SIG-M5 (cell line): ENCODE measurements around the gene FAM228A.
"Not testable (repeated sequence)": the region's sequence is repeated elsewhere in the genome, so short reads cannot be mapped to it uniquely, and the experiment has no call there.

Experiments
- DNase-seq: peaks from one replicate; lab custom pipeline; 2025; lab: John Stamatoyannopoulos, UW

FAM228A gene

DNA sequence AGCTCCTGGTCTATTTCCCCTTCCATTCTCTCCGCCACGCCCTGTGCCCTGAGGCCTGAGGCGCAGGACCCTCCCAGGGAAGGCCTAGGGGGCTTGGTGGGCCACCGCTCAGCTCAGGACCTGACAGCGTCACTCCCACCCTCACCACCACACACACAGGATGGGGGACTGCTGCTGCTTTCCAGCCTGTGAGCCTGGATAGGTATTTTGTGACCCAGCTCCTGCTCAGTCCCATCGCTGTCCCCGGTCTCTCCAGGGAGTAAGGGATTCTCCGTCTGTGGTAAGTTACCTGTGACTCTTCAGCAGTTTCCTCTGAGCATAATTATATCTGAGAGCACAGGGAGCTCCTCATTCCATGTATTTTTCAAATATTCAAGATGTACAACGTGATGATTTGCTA is 16.3 kb downstream of the FAM228A start:
- no peak for DNase-seq

GRCh38 chr2:24191848-24192247 is 17.0 kb downstream of the FAM228A start:
- no peak for DNase-seq

DNA sequence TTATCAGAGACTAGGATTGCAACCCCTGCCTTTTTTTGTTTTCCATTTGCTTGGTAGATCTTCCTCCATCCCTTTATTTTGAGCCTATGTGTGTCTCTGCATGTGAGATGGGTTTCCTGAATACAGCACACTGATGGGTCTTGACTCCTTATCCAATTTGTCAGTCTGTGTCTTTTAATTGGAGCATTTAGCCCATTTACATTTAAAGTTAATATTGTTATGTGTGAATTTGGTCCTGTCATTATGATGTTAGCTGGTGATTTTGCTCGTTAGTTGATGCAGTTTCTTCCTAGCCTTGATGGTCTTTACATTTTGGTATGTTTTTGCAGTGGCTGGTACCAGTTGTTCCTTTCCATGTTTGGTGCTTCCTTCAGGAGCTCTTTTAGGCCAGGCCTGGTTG is 22.4 kb downstream of the FAM228A start:
- not testable (repeated sequence) for DNase-seq

DNA sequence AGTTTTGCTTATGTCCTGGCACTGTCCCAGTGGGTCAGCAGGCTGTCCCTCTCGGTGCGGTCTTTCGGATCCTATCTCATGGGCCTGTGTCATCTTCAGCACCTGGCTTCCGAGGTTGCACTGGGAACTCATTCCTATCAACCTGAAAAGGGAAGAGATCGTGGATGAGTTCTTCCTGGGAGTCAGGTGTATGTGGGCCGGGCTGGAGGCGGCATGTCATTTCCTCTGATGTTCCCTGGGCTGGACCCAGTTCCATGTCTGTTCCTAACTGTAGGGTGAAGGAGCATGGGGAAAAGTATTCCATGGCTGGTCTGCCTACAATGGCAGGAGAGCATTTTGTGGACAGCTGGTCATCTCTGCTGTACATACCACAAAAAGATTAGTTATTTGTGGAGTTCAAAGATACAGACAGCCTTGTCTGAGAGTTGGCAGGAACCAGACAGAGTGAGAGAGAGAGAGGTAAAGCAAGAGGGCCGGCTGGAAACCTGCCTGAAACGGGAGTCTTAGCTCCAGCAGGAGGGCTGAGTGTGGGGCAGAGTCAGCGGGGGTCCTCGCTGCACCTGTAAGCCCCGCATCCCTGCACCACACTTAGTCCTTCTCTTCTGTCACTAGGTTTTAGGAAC is 25.2 kb downstream of the FAM228A start:
- no peak for DNase-seq

DNA sequence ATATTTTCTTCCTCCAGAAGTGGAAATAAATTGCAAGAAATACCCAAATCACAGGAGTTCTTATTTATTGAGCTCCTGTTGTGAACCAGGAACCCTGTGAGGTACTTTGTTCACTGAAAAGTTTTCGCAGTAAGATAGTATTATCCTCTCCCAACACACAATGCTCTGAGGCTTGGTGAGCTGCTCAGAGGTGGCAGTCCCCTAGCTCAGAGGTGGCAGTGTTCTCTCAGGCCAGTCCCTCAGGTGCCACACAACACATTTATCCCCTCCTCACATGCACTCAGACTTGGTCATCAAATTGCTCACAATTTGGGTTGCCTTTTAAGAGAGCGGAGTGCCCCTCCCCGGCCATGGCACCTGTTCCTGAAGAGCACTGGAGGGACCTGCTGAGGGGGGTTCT is 25.9 kb downstream of the FAM228A start:
- no peak for DNase-seq

GRCh38 chr2:24203029-24203786 is 28.4 kb downstream of the FAM228A start:
- DNase-seq: no peak

- DNase-seq: no peak
Observed at GRCh38 chr2:24203787-24204150, 28.9 kb downstream of the FAM228A start.

GRCh38 chr2:24204505-24204904 is 29.7 kb downstream of the FAM228A start:
- no peak for DNase-seq

GRCh38 chr2:24205131-24205530 is 30.3 kb downstream of the FAM228A start:
- no peak for DNase-seq

- DNase-seq: no peak
Observed at GRCh38 chr2:24206242-24206641, 31.4 kb downstream of the FAM228A start.

DNA sequence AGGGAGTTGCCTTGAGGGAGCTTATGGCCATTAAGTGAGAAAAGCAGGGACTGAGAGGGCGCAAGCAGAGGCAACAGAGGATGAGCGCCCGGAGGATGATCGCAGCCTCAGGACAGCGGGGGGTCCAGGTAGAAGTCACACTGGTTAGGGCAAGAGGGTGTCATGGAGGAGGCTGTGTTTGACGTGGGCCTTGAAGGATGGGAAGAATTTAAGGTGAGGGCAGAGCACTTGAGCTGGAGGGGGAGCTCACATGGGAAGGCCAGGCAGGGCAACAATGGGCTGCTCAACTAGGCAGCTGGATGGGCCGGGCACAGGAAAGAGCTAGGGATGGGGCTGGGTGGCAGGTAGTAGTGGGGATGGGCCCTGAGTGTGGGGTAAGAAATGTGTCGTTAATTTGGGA is 31.9 kb downstream of the FAM228A start:
- DNase-seq: no peak

GRCh38 chr2:24207359-24207758 is 32.5 kb downstream of the FAM228A start:
- no peak for DNase-seq

GRCh38 chr2:24208490-24208889 is 33.6 kb downstream of the FAM228A start:
- no peak for DNase-seq

- DNase-seq: no peak
Observed at GRCh38 chr2:24209389-24210105, 34.7 kb downstream of the FAM228A start.

DNA sequence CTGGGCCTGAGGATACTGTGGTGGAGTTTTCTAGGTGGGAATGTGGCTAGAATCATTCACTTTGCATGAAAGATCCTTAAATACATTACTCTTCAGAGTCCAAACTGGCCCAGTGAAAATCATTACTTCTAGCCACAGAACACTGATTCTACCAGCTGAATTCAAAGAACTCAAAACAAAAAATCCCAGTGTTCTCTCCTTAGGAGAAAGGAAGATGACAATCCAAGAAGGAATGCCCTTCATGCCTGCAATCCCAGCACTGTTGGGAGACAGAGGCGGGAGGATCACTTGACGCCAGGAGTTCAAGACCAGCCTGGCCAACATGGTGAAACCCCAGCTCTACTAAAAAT is 35.2 kb downstream of the FAM228A start:
- DNase-seq: no peak

DNA sequence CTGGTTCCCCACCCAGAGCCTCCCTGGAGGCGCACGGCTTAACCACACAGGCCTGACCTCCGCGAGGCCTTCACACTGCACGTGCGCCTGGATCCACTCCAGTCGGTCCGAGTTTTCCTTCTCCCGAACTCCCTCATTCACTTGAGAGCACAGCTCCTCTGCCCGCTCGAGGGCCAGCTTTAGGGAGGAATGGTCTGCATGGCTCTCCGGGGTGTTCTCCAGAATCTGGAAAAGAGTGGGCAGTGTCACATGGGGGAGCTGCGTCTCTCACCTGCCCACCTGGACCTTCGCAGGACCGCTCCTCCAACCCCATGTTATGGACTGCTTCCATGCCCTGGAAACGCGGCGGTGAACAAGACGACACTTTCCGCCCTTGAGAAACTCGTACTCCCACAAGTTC is 35.9 kb downstream of the FAM228A start:
- no peak for DNase-seq

DNA sequence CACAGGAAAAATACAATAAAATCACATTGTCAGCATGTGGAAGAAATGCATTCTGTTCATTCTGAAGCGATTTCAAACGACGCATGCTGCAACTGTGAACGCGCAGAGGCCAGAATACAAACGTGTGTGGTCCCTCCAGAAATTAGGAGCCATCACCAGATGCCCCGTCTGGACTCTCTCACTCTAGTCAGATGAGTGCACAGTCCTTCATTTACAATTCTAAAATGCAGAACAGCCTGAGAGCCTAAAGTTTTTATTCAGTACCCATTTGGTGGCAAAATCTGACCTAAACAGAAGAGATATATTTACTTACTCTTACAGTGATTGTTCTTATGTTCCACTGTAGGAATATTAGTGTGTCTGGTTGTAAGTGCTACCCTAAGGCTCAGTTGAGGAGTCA is 36.6 kb downstream of the FAM228A start:
- DNase-seq: no peak

DNA sequence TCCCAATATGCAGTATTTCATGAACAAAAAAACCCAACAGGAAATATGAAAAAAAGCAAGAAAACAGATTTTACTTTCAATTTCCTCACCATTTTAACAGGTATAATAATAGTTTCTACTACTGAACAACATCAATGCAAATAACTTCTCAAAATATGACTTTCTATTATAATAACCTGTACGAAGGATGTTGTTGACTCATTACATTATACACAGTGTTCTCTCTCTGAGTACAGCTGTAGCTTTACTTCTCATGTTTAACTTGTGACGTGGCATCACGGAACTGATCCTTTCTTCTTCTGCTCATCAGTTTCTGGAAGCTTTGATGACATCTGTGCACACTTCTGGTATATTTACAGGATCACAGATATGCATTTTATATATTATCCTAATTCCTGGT is 40.0 kb downstream of the FAM228A start:
- no peak for DNase-seq

- no peak for DNase-seq
Observed at GRCh38 chr2:24220554-24221291, 45.9 kb downstream of the FAM228A start.

DNA sequence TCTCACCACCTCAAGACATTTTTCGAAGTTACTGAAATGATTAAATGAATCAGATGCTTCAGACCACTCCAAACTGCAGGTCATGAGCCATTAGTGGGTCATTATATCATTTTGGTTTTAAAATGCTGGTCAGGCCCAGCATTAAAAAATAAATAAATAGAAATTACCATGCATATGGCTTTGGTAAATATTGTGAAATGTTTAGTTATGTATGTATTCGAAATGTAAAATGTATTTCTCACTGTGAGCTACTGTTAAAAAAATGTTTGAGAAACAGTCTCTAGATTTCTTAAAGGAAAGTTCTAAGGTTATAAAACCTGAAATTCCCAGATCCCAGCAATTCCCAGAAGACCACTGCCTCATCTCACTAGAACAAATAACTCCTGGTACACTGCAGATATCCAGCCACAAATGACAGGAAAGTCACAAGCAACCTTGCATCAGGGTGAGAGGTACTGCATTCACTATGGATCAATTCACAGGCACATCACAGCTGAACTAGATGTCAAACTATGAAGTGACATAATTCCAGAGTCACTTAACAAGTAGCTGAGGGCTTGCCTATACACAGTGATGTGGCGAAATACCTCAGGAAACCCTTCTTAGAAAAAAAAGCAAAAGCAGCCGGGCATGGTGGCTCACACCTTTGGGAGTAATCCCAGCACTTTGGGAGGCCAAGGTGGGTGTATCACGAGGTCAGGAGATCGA is 46.6 kb downstream of the FAM228A start:
- no peak for DNase-seq

GRCh38 chr2:24222946-24223345 is 48.1 kb downstream of the FAM228A start:
- DNase-seq: no peak
